B cell (primary cell): ENCODE results near the gene KLHL10. TPM values are rescaled to one million over a fixed set of nuclear protein-coding genes. Genes with fewer than 3 reads are reported as not detected.

Source experiments
- ATAC-seq: fragments of 200-7000 bp; cut with Tn5 transposase; one replicate; pipeline ENCODE4 v1.10.0; 2021; ENCODE audit warnings: low read depth, mild to moderate bottlenecking, moderate number of reproducible peaks, moderate library complexity
- CTCF ChIA-PET: fragments of 350-600 bp; sonication (Branson Sonifier 250); formaldehyde crosslinking; loops from one replicate; lab custom pipeline; 2021; ENCODE audit warnings: antibody characterized with exemption, inconsistent platforms; lab: Charles Lee
- POLR2A ChIA-PET: fragments of 350-600 bp; sonication (Branson Sonifier 250); formaldehyde crosslinking; loops from one replicate; lab custom pipeline; 2021; ENCODE audit warnings: antibody characterized with exemption; lab: Charles Lee
- DNase-seq: peaks from one replicate; pipeline ENCODE4 v3.0.0; 2013
- H2AFZ ChIP-seq: 2 replicates; pipeline ENCODE4 v1.6.1; 2012; ENCODE audit warnings: mild to moderate bottlenecking, low read depth, low read length; ENCODE audit not compliant: insufficient read depth, poor library complexity, severe bottlenecking
- H3K27ac ChIP-seq, 2 donors: 1 replicate in 1 of 2; 2 replicates in 1 of 2; pipeline ENCODE4 v1.5.1; 2012 to 2013; ENCODE audit warnings: low read length in 2 of 2, mild to moderate bottlenecking in 2 of 2, moderate library complexity in 1 of 2
- H3K27me3 ChIP-seq, 4 experiments: fragments of 200-600 bp in 1 of 4; sonication (generic) in 1 of 4; replicated peaks in 1 of 4; 1 replicate in 2 of 4; 2 replicates in 2 of 4; pipeline versions ENCODE4 v1.6.1 to v1.7.0; 2013 to 2016; ENCODE audit warnings: low read length in 3 of 4, mild to moderate bottlenecking in 2 of 4, mixed read lengths in 1 of 4, moderate library complexity in 1 of 4; ENCODE audit not compliant: insufficient read depth in 4 of 4, control insufficient read depth in 3 of 4; ENCODE audit errors: control extremely low read depth in 1 of 4
- H3K36me3 ChIP-seq, 2 experiments: replicated peaks in 1 of 2; 1 replicate in 1 of 2; 2 replicates in 1 of 2; pipeline versions ENCODE4 v1.6.1 to v1.7.1; 2013; ENCODE audit warnings: low read length in 1 of 2; ENCODE audit not compliant: insufficient read depth in 2 of 2, control insufficient read depth in 1 of 2; ENCODE audit errors: control extremely low read depth in 1 of 2, extremely low read depth in 1 of 2
- H3K4me1 ChIP-seq, 2 donors: fragments of 200-600 bp in 1 of 2; sonication (generic) in 1 of 2; 1 replicate in 1 of 2; 2 replicates in 1 of 2; pipeline versions ENCODE4 v1.5.1 to v1.6.1; 2013 to 2017; ENCODE audit warnings: low read length in 2 of 2; ENCODE audit not compliant: control insufficient read depth in 2 of 2, insufficient read depth in 2 of 2
- H3K4me2 ChIP-seq: replicated peaks from 2 replicates; pipeline ENCODE3; 2012; ENCODE audit warnings: mild to moderate bottlenecking, low read depth, low read length; ENCODE audit not compliant: poor library complexity, severe bottlenecking
- H3K4me3 ChIP-seq, 5 experiments: fragments of 200-600 bp in 1 of 5; sonication (generic) in 1 of 5; 1 replicate in 3 of 5; 2 replicates in 2 of 5; pipeline versions ENCODE4 v1.5.1 to v1.7.0; 2011 to 2016; ENCODE audit warnings: low read length in 4 of 5, mild to moderate bottlenecking in 4 of 5, low read depth in 2 of 5, control low read depth in 1 of 5, moderate library complexity in 1 of 5; ENCODE audit not compliant: insufficient read depth in 1 of 5; ENCODE audit errors: control extremely low read depth in 1 of 5, extremely low read depth in 1 of 5
- H3K79me2 ChIP-seq: fragments of 200-600 bp; sonication (generic); one replicate; pipeline ENCODE4 v1.6.0; 2016; ENCODE audit warnings: low read length; ENCODE audit not compliant: control insufficient read depth, insufficient read depth
- H3K9ac ChIP-seq: fragments of 200-600 bp; sonication (generic); 2 replicates; pipeline ENCODE4 v1.6.1; 2017; ENCODE audit warnings: mild to moderate bottlenecking, low read length, moderate library complexity
- H3K9me3 ChIP-seq, 3 donors: one replicate each; pipeline versions ENCODE4 v1.6.1 to v1.7.1; 2013; ENCODE audit warnings: low read length in 2 of 3; ENCODE audit not compliant: control insufficient read depth in 2 of 3, insufficient read depth in 1 of 3; ENCODE audit errors: control extremely low read depth in 1 of 3
- H4K20me1 ChIP-seq: 2 replicates; pipeline ENCODE4 v1.6.0; 2012; ENCODE audit warnings: mild to moderate bottlenecking, low read length; ENCODE audit not compliant: insufficient read depth, control insufficient read depth, poor library complexity, severe bottlenecking
- H3K27ac Mint-ChIP-seq: one replicate; pipeline ENCODE4 v1.8.0; 2021; ENCODE audit warnings: mixed read lengths
- H3K27me3 Mint-ChIP-seq: one replicate; pipeline ENCODE4 v1.8.0; 2021; ENCODE audit warnings: mixed read lengths
- H3K4me1 Mint-ChIP-seq: one replicate; pipeline ENCODE4 v1.8.0; 2021; ENCODE audit warnings: mixed read lengths
- H3K4me3 Mint-ChIP-seq: one replicate; pipeline ENCODE4 v1.8.0; 2021; ENCODE audit warnings: mixed read lengths
- H3K9me3 Mint-ChIP-seq: one replicate; pipeline ENCODE4 v1.8.0; 2022; ENCODE audit warnings: mixed read lengths; ENCODE audit not compliant: insufficient read depth
- EZH2 ChIP-seq: IDR thresholded peaks from 2 replicates; pipeline ENCODE4 v1.6.1; 2012; ENCODE audit warnings: borderline replicate concordance, low read depth, mild to moderate bottlenecking, moderate library complexity, low read length; ENCODE audit not compliant: insufficient read depth, poor library complexity, severe bottlenecking
- WGBS: methylation state at CpG from one replicate; pipeline ENCODE4 v1.1.5; 2013; ENCODE audit warnings: missing lambda C conversion rate; ENCODE audit not compliant: insufficient coverage; 5-methylcytosine and 5-hydroxymethylcytosine counted together
- intact Hi-C: fragments of 100-400 bp; cut with micrococcal nuclease; formaldehyde crosslinking; loops from one replicate; pipeline ENCODE4 v1.10.0; 2022
- polyA plus RNA-seq: library from polyadenylated mRNA; depleted of rRNA; stranded (reverse); fragments of >200 nt; gene quantifications from 2 replicates; pipeline ENCODE4 v1.2.3, GENCODE V29; 2012
- total RNA-seq, 2 donors: library from RNA; stranded (reverse); fragments of 120-200 nt in 1 of 2; gene quantifications; 1 replicate in 1 of 2; 2 replicates in 1 of 2; pipeline versions ENCODE4 v1.2.3 to v1.2.4, GENCODE V29; 2013 to 2022
- TF ChIP-seq, protein P1 (sequence below): fragments of 200-600 bp; IDR thresholded peaks from one replicate; pipeline ENCODE4 v1.8.0; 2022; ENCODE audit warnings: antibody characterized with exemption, mild to moderate bottlenecking

Gene KLHL10
- total and polyA plus RNA-seq, 2 donors (not counting 1 experiment from before 2014, with no cell fraction given): 0.12 to 0.37 TPM

DNA sequence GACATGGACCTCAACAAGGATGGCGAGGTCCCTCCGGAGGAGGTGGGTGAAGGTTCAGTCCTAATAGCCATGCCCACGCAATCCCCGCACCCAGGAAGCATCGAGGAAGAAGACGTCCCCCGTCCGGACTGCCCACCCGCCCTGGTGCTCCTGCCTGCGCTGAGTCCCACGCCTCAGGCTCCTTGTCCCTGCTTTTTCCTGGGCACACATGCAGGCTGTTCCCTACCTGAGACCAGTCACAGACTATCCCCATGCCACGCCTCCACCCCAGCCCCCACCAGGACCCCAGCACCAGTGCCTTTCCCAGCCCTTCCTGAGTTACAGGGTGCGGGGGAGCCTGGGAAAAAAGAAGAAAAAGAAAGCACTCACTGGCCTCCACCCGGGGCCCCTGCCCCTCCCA, 15.8 kb upstream of the KLHL10 start:
- no peak for ATAC-seq
- ChIA-PET CTCF (no interaction called here), POLR2A (no interaction called here)
- Histone ChIP-seq H3K36me3 (peaks cover 0 to 13% of the 10 kb centered on the region in 2 experiments), H3K27ac (no peak overlapping the region), H3K9me3 (no peaks in the 10 kb centered on the region), H3K79me2 (no peaks in the 10 kb centered on the region), H2AFZ (no peak overlapping the region), H3K27me3 (no peaks in the 10 kb centered on the region), H3K4me2 (no peak overlapping the region), H3K4me3 (no peak overlapping the region), H4K20me1 (no peaks in the 10 kb centered on the region), H3K4me1 (no peaks in the 10 kb centered on the region), H3K9ac (no peak overlapping the region)
- Mint-ChIP-seq H3K27me3 (no peaks in the 10 kb centered on the region), H3K9me3 (no peaks in the 10 kb centered on the region), H3K27ac (no peak overlapping the region), H3K4me1 (no peaks in the 10 kb centered on the region), H3K4me3 (no peak overlapping the region)
- TF ChIP-seq EZH2: no peak
- TF ChIP-seq, protein P1, sequence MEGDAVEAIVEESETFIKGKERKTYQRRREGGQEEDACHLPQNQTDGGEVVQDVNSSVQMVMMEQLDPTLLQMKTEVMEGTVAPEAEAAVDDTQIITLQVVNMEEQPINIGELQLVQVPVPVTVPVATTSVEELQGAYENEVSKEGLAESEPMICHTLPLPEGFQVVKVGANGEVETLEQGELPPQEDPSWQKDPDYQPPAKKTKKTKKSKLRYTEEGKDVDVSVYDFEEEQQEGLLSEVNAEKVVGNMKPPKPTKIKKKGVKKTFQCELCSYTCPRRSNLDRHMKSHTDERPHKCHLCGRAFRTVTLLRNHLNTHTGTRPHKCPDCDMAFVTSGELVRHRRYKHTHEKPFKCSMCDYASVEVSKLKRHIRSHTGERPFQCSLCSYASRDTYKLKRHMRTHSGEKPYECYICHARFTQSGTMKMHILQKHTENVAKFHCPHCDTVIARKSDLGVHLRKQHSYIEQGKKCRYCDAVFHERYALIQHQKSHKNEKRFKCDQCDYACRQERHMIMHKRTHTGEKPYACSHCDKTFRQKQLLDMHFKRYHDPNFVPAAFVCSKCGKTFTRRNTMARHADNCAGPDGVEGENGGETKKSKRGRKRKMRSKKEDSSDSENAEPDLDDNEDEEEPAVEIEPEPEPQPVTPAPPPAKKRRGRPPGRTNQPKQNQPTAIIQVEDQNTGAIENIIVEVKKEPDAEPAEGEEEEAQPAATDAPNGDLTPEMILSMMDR: no peak
- whole genome bisulfite sequencing: 84% methylated on average over 8 of the region's 14 CpGs
- DNase-seq: no peak
- intact Hi-C loops: no loop called here

DNA sequence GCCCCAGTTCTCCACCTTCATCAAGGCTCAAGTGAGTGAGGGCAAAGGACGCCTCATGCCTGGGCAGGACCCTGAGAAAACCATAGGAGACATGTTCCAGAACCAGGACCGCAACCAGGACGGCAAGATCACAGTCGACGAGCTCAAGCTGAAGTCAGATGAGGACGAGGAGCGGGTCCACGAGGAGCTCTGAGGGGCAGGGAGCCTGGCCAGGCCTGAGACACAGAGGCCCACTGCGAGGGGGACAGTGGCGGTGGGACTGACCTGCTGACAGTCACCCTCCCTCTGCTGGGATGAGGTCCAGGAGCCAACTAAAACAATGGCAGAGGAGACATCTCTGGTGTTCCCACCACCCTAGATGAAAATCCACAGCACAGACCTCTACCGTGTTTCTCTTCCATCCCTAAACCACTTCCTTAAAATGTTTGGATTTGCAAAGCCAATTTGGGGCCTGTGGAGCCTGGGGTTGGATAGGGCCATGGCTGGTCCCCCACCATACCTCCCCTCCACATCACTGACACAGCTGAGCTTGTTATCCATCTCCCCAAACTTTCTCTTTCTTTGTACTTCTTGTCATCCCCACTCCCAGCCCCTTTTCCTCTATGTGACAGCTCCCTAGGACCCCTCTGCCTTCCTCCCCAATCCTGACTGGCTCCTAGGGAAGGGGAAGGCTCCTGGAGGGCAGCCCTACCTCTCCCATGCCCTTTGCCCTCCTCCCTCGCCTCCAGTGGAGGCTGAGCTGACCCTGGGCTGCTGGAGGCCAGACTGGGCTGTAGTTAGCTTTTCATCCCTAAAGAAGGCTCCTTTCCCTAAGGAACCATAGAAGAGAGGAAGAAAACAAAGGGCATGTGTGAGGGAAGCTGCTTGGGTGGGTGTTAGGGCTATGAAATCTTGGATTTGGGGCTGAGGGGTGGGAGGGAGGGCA, 15.1 kb upstream of the KLHL10 start:
- intact Hi-C loops: no loop called here
- Mint-ChIP-seq H3K4me1 (no peaks in the 10 kb centered on the region), H3K4me3 (no peak overlapping the region), H3K27me3 (no peaks in the 10 kb centered on the region), H3K9me3 (no peaks in the 10 kb centered on the region), H3K27ac (no peak overlapping the region)
- TF ChIP-seq, protein P1: no peak
- no peak for TF ChIP-seq EZH2
- no peak for ATAC-seq
- Histone ChIP-seq H3K9ac (no peak overlapping the region), H3K9me3 (no peaks in the 10 kb centered on the region), H3K4me1 (no peaks in the 10 kb centered on the region), H3K79me2 (no peaks in the 10 kb centered on the region), H3K27me3 (no peaks in the 10 kb centered on the region), H3K27ac (no peak overlapping the region), H3K4me2 (no peak overlapping the region), H3K4me3 (no peak overlapping the region), H2AFZ (no peak overlapping the region), H3K36me3 (peaks cover 0 to 15% of the 10 kb centered on the region in 2 experiments), H4K20me1 (no peaks in the 10 kb centered on the region)
- WGBS: 86% methylated on average over 11 of the region's 12 CpGs
- DNase-seq: no peak
- ChIA-PET CTCF (no interaction called here), POLR2A (no interaction called here)
